Suppressor macrophage treated with lipopolysaccharide for 1 hour (primary cell): ENCODE data around the gene CST8.
A peak's percentile ranks its signal among the peaks of the same experiment; 100 is the strongest.
"Not testable (repeated sequence)": the region's sequence is repeated elsewhere in the genome, so short reads cannot be mapped to it uniquely, and the experiment has no call there.

Source experiments
- DNase-seq, 3 donors: peaks; one replicate each; pipeline ENCODE4 v3.0.0-alpha.2; 2020 to 2022

Gene CST8

GRCh38 chr20:23490817-23491216 is at the start of gene CST8:
CST8 (plus strand) TSS chr20:23491117; CDS start chr20:23491668, 551 bp downstream.
- no peak for DNase-seq

- DNase-seq: peak; percentile 84 to 89 (median 85)
These were observed 49.0 kb upstream of the CST8 start for GRCh38 chr20:23441850-23442313.

- no peak for DNase-seq
These were observed 48.5 kb upstream of the CST8 start for GRCh38 chr20:23442436-23442835.

GRCh38 chr20:23444859-23445258 is 46.1 kb upstream of the CST8 start:
- no peak for DNase-seq

- peak; percentile 15 to 40 (median 35) for DNase-seq
These were observed 45.2 kb upstream of the CST8 start for GRCh38 chr20:23445596-23446217.

GRCh38 chr20:23446505-23446904 is 44.4 kb upstream of the CST8 start:
- DNase-seq: peak; percentile 61 to 76 (median 64)

GRCh38 chr20:23448167-23448566 is 42.8 kb upstream of the CST8 start:
- no peak for DNase-seq

- peak; percentile 69 to 82 (median 70) for DNase-seq
These were observed 41.5 kb upstream of the CST8 start for GRCh38 chr20:23449421-23449820.

- no peak for DNase-seq
These were observed 40.0 kb upstream of the CST8 start for GRCh38 chr20:23450877-23451276.

GRCh38 chr20:23451956-23452487 is 38.9 kb upstream of the CST8 start:
- no peak for DNase-seq

GRCh38 chr20:23452776-23453175 is 38.1 kb upstream of the CST8 start, which contains the start of gene CST11:
CST11 (minus strand) TSS chr20:23452876; CDS start chr20:23452811, 65 bp downstream.
- no peak for DNase-seq

GRCh38 chr20:23453549-23454543 is 37.1 kb upstream of the CST8 start:
- no peak for DNase-seq

GRCh38 chr20:23454816-23455215 is 36.1 kb upstream of the CST8 start:
- no peak for DNase-seq

- DNase-seq: no peak
These were observed 35.3 kb upstream of the CST8 start for GRCh38 chr20:23455639-23456038.

GRCh38 chr20:23456409-23456808 is 34.5 kb upstream of the CST8 start:
- no peak for DNase-seq

- no peak for DNase-seq
These were observed 34.0 kb upstream of the CST8 start for GRCh38 chr20:23456873-23457272.

- DNase-seq: peak; percentile 23 to 45 (median 42)
These were observed 31.3 kb upstream of the CST8 start for GRCh38 chr20:23459461-23460150.

GRCh38 chr20:23461180-23461579 is 29.7 kb upstream of the CST8 start:
- peak; percentile 20 to 45 (median 38) for DNase-seq

- DNase-seq: not testable (repeated sequence)
These were observed 24.0 kb upstream of the CST8 start for GRCh38 chr20:23466961-23467360.

- not testable (repeated sequence) for DNase-seq
These were observed 18.6 kb upstream of the CST8 start for GRCh38 chr20:23472306-23472705.

GRCh38 chr20:23473293-23473692 is 17.6 kb upstream of the CST8 start:
- not testable (repeated sequence) for DNase-seq

GRCh38 chr20:23475395-23475794 is 15.5 kb upstream of the CST8 start:
- no peak for DNase-seq
